Astrocyte of the cerebellum (primary cell): ENCODE measurements around the gene ARHGAP10.

Experiments
- DNase-seq: peaks from one replicate; pipeline ENCODE4 v3.0.0-alpha.2; 2011; ENCODE audit warnings: low read depth
- H3K4me3 ChIP-seq: 2 replicates; pipeline ENCODE4 v1.5.1; 2011; ENCODE audit warnings: mild to moderate bottlenecking, low read depth, low read length, moderate library complexity
- in situ Hi-C: cut with HindIII; loops from 2 replicates; pipeline ENCODE4 v1.10.0; 2017; ENCODE audit warnings: low sequenced_read_pairs
- TF ChIP-seq, protein P1 (sequence below): IDR thresholded peaks from 2 replicates; pipeline ENCODE4 v1.5.1; 2012; ENCODE audit warnings: low read length, low read depth, moderate library complexity, mild to moderate bottlenecking; ENCODE audit errors: missing control alignments

The ARHGAP10 gene

GRCh38 chr4:147787204-147787603 lies 55.3 kb downstream of the ARHGAP10 start:
- peak; percentile 57 for DNase-seq
- in situ Hi-C loops = no loop called here
- TF ChIP-seq, protein P1, sequence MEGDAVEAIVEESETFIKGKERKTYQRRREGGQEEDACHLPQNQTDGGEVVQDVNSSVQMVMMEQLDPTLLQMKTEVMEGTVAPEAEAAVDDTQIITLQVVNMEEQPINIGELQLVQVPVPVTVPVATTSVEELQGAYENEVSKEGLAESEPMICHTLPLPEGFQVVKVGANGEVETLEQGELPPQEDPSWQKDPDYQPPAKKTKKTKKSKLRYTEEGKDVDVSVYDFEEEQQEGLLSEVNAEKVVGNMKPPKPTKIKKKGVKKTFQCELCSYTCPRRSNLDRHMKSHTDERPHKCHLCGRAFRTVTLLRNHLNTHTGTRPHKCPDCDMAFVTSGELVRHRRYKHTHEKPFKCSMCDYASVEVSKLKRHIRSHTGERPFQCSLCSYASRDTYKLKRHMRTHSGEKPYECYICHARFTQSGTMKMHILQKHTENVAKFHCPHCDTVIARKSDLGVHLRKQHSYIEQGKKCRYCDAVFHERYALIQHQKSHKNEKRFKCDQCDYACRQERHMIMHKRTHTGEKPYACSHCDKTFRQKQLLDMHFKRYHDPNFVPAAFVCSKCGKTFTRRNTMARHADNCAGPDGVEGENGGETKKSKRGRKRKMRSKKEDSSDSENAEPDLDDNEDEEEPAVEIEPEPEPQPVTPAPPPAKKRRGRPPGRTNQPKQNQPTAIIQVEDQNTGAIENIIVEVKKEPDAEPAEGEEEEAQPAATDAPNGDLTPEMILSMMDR = no peak

DNA sequence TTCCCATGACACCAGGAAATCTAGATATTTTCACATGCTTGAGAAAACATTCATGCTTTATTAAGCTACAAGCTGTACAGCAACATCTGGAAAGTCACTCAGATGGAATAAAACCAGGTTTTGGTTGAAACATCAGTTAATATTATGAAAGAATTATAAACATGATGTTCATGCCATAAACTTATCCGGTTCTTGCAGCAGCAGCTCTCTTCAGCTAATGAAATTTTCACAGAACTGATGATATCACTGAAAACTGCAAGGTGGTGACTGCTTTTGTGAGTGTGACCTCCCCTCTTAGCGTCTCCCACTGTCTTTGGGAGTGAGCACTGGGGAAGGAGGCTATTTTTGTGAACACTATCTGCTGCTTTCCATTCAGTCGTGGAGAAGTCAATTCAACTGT lies 56.9 kb downstream of the ARHGAP10 start:
- in situ Hi-C loops = no loop called here
- TF ChIP-seq, protein P1 = no peak
- H3K4me3 ChIP-seq = no peak overlapping the region
- no peak for DNase-seq

More at GRCh38 chr4:147787204-147787603, 55.3 kb downstream of the ARHGAP10 start:
- H3K4me3 ChIP-seq = no peak overlapping the region

DNA sequence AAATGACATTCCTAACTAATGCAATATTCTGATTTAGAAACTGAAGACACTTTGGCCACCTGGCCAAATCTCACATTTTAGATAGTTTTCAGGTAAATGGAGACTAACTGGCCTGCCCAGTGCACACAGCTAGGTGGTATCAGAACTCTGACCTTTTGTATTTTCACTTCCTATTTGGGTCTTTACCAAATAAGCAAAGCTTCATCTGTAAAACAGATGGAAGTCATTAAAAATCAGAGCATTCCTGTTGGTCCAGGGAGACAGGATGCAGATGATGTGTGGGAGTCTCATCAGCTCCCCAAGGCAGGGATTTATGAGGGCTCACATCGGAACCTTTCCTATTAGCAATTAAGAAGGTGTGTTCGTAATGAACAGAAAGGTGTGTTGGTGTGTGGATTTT lies 57.7 kb downstream of the ARHGAP10 start:
- H3K4me3 ChIP-seq = no peak overlapping the region
- in situ Hi-C loops = no loop called here
- no peak for DNase-seq
- TF ChIP-seq, protein P1 = no peak

DNA sequence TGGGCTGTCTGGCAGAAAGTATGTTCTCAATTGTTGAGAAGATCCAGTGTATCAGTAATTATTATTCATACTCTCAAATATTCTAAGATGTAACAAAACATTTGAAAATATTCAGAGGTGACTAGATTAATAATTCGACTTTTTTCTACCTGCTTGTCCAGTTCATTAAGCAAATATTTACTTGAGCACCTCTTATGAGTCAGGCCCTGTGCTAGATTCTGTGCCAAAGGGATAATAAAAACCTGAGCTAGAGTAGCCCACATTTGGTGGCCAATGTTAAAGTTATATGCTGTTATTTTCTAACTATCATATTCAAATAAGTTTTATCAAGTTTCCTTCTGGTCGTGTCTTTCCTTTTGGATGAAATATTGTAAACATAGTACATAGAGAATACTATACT lies 58.5 kb downstream of the ARHGAP10 start:
- TF ChIP-seq, protein P1 = no peak
- DNase-seq = no peak
- in situ Hi-C loops = no loop called here
- H3K4me3 ChIP-seq = no peak overlapping the region

- in situ Hi-C loops = no loop called here
- TF ChIP-seq, protein P1 = no peak
- no peak overlapping the region for H3K4me3 ChIP-seq
- no peak for DNase-seq
Measured at GRCh38 chr4:147791341-147791740, 59.5 kb downstream of the ARHGAP10 start.

GRCh38 chr4:147791865-147792264 lies 60.0 kb downstream of the ARHGAP10 start:
- TF ChIP-seq, protein P1 = no peak
- no peak overlapping the region for H3K4me3 ChIP-seq
- no peak for DNase-seq
- in situ Hi-C loops = no loop called here

GRCh38 chr4:147793569-147794313 lies 61.9 kb downstream of the ARHGAP10 start:
- DNase-seq = no peak
- no peak overlapping the region for H3K4me3 ChIP-seq
- in situ Hi-C loops = no loop called here

More at GRCh38 chr4:147793569-147794313, 61.9 kb downstream of the ARHGAP10 start:
- TF ChIP-seq, protein P1 = no peak
